Endothelial cell of umbilical vein (primary cell): ENCODE results near the gene HIVEP3. TPM values are rescaled to one million over a fixed set of nuclear protein-coding genes. Genes with fewer than 3 reads are reported as not detected.

Source experiments
- BruUV-seq: library from RNA; stranded (reverse); fragments of 400-500 nt; replicated peaks from 2 replicates; lab custom pipeline; 2021; lab: Mats Ljungman, UMichigan
- CTCF ChIA-PET: fragments of 300-600, 350-600 bp; sonication (Branson Sonifier 250); formaldehyde crosslinking; loops from one replicate; lab custom pipeline; 2021; ENCODE audit warnings: antibody characterized with exemption, inconsistent platforms; lab: Charles Lee
- POLR2A ChIA-PET: fragments of 300-600, 350-600 bp; sonication (Branson Sonifier 250); formaldehyde crosslinking; loops from one replicate; lab custom pipeline; 2021; ENCODE audit warnings: antibody characterized with exemption, inconsistent platforms; lab: Charles Lee
- DNase-seq: peaks from one replicate; pipeline ENCODE4 v3.0.0-alpha.2; 2011; ENCODE audit warnings: low read depth, low spot score
- FAIRE-seq: peaks from 2 replicates; lab custom pipeline; 2011; peaks lifted over from hg19 to GRCh38; lab: Jason Lieb, UNC
- H2AFZ ChIP-seq: 2 replicates; pipeline ENCODE4 v1.6.0; 2012; ENCODE audit warnings: low read depth, low read length, control low read depth, inconsistent platforms
- H3K27ac ChIP-seq: 2 replicates; pipeline ENCODE4 v1.5.1; 2011; ENCODE audit warnings: low read depth, mild to moderate bottlenecking, control low read depth, low read length, moderate library complexity; ENCODE audit not compliant: insufficient read depth
- H3K27me3 ChIP-seq, 2 experiments: 2 replicates each; pipeline versions ENCODE4 v1.6.0 to v1.6.1; 2011; ENCODE audit warnings: low read length in 2 of 2, mixed read lengths in 1 of 2; ENCODE audit not compliant: control insufficient read depth in 2 of 2, insufficient read depth in 2 of 2
- H3K36me3 ChIP-seq, 2 experiments: 2 replicates in 1 of 2; 3 replicates in 1 of 2; pipeline ENCODE4 v1.5.1; 2011; ENCODE audit warnings: low read length in 2 of 2, mild to moderate bottlenecking in 1 of 2, moderate library complexity in 1 of 2; ENCODE audit not compliant: control insufficient read depth in 2 of 2, insufficient read depth in 2 of 2; ENCODE audit errors: extremely low read depth in 1 of 2
- H3K4me1 ChIP-seq: 3 replicates; pipeline ENCODE4 v1.5.1; 2011; ENCODE audit warnings: mild to moderate bottlenecking, low read length; ENCODE audit not compliant: control insufficient read depth, insufficient read depth; ENCODE audit errors: extremely low read depth
- H3K4me2 ChIP-seq: 2 replicates; pipeline ENCODE4 v1.6.1; 2011; ENCODE audit warnings: low read length, control low read depth, mixed read lengths; ENCODE audit not compliant: insufficient read depth
- H3K4me3 ChIP-seq, 3 experiments: fragments of 200-600 bp in 1 of 3; sonication (generic), shearing (Covaris generic) in 1 of 3; replicated peaks in 1 of 3; 2 replicates each; pipeline ENCODE4 v1.5.1; 2011 to 2016; ENCODE audit warnings: control low read depth in 3 of 3, low read length in 3 of 3, mild to moderate bottlenecking in 2 of 3, inconsistent platforms in 1 of 3, low read depth in 1 of 3, moderate library complexity in 1 of 3; ENCODE audit not compliant: insufficient read depth in 1 of 3
- H3K79me2 ChIP-seq: 2 replicates; pipeline ENCODE4 v1.6.0; 2012; ENCODE audit warnings: low read length, inconsistent platforms; ENCODE audit not compliant: control insufficient read depth, insufficient read depth
- H3K9ac ChIP-seq: replicated peaks from 2 replicates; pipeline ENCODE3; 2011; ENCODE audit warnings: low read length, control low read depth; ENCODE audit not compliant: insufficient read depth; ENCODE audit errors: extremely low read depth
- H3K9me1 ChIP-seq: replicated peaks from 3 replicates; pipeline ENCODE4 v1.6.0; 2011; ENCODE audit warnings: mild to moderate bottlenecking, low read length; ENCODE audit not compliant: control insufficient read depth, insufficient read depth; ENCODE audit errors: extremely low read depth
- H3K9me3 ChIP-seq: replicated peaks from 2 replicates; pipeline ENCODE4 v1.5.1; 2012; ENCODE audit warnings: low read length, inconsistent platforms; ENCODE audit not compliant: control insufficient read depth, insufficient read depth
- H4K20me1 ChIP-seq: replicated peaks from 2 replicates; pipeline ENCODE3; 2011; ENCODE audit warnings: mild to moderate bottlenecking, low read length; ENCODE audit not compliant: control insufficient read depth, insufficient read depth; ENCODE audit errors: extremely low read depth
- CTCF ChIP-seq, 2 donors: IDR thresholded peaks; 1 replicate in 1 of 2; 2 replicates in 1 of 2; pipeline ENCODE4 v1.5.1; 2011; ENCODE audit warnings: low read length in 2 of 2, mild to moderate bottlenecking in 2 of 2, moderate library complexity in 2 of 2, control low read depth in 1 of 2, inconsistent platforms in 1 of 2, low read depth in 1 of 2; ENCODE audit not compliant: insufficient read depth in 1 of 2; ENCODE audit errors: extremely low read depth in 1 of 2
- EZH2 ChIP-seq: IDR thresholded peaks from 2 replicates; pipeline ENCODE4 v1.6.1; 2012; ENCODE audit warnings: borderline replicate concordance, low read depth, mild to moderate bottlenecking, moderate library complexity, low read length, inconsistent platforms; ENCODE audit not compliant: severe bottlenecking
- FOS ChIP-seq: IDR thresholded peaks from 2 replicates; pipeline ENCODE4 v1.6.1; 2011; ENCODE audit warnings: mild to moderate bottlenecking, low read length, moderate library complexity, borderline replicate concordance; ENCODE audit not compliant: insufficient read depth
- GATA2 ChIP-seq: IDR thresholded peaks from 2 replicates; pipeline ENCODE4 v1.7.0; 2011; ENCODE audit warnings: low read depth, mild to moderate bottlenecking, moderate library complexity, mixed read lengths, low read length; ENCODE audit not compliant: insufficient read length, insufficient read depth
- JUN ChIP-seq: IDR thresholded peaks from 2 replicates; pipeline ENCODE4 v1.6.1; 2011; ENCODE audit warnings: borderline replicate concordance, low read depth; ENCODE audit not compliant: insufficient read length, insufficient read depth
- MAX ChIP-seq: IDR thresholded peaks from 2 replicates; pipeline ENCODE4 v1.6.1; 2011; ENCODE audit not compliant: insufficient read depth, insufficient read length
- MYC ChIP-seq: IDR thresholded peaks from one replicate; pipeline ENCODE4 v1.6.1; 2011; ENCODE audit warnings: mild to moderate bottlenecking, low read depth, low read length
- POLR2A ChIP-seq: IDR thresholded peaks from 2 replicates; pipeline ENCODE4 v1.6.1; 2012; ENCODE audit warnings: low read depth, mild to moderate bottlenecking, control low read depth, low read length
- POLR2AphosphoS5 ChIP-seq: IDR thresholded peaks from 2 replicates; pipeline ENCODE4 v1.6.1; 2012; ENCODE audit warnings: low read depth, mild to moderate bottlenecking, control low read depth, low read length, moderate library complexity; ENCODE audit not compliant: insufficient read depth
- dilution Hi-C: fragments of 300-500 bp; cut with MboI; formaldehyde crosslinking; loops from one replicate; pipeline ENCODE4 v1.15.0; 2019; ENCODE audit warnings: low sequenced_read_pairs; ENCODE audit not compliant: extremely low pct_ligation_motif_present
- intact Hi-C: fragments of 100-400 bp; cut with micrococcal nuclease; formaldehyde crosslinking; loops from one replicate; pipeline ENCODE4 v1.10.0; 2022
- polyA plus RNA-seq, 4 experiments: library from polyadenylated mRNA; depleted of rRNA in 3 of 4; stranded (reverse) in 3 of 4; unstranded in 1 of 4; fragments of >200 nt; gene quantifications; 2 replicates each; pipeline versions ENCODE4 v1.2.1 to v1.2.3, GENCODE V29; 2011 to 2012; ENCODE audit warnings: missing spikeins in 1 of 4
- total RNA-seq: library from RNA; stranded (reverse); gene quantifications from 2 replicates; pipeline ENCODE4 v1.2.3, GENCODE V29; 2021

Gene HIVEP3
- total and polyA plus RNA-seq, 2 donors (not counting 3 experiments of a cell fraction or from before 2014, with no cell fraction given) = 3.4 to 4.0 TPM

GRCh38 chr1:41498391-41498790 lies 420.3 kb downstream of the HIVEP3 start:
- Histone ChIP-seq H3K79me2 (no peaks in the 10 kb centered on the region), H3K4me3 (no peak overlapping the region), H4K20me1 (no peaks in the 10 kb centered on the region), H3K9ac (no peak overlapping the region), H3K4me2 (no peak overlapping the region), H3K36me3 (no peaks in the 10 kb centered on the region), H3K4me1 (peaks cover 17% of the 10 kb centered on the region), H3K27me3 (no peaks in the 10 kb centered on the region), H3K9me1 (no peaks in the 10 kb centered on the region), H2AFZ (no peak overlapping the region), H3K27ac (no peak overlapping the region), H3K9me3 (no peaks in the 10 kb centered on the region)
- TF ChIP-seq FOS (no peak), EZH2 (no peak), GATA2 (no peak), MYC (no peak), CTCF (IDR thresholded peaks at IDR 0.05; ENCODE audit: extremely low read depth in 1 of 2, insufficient read depth in 1 of 2, low read depth in 1 of 2, low read length in 2 of 2) (no peak), POLR2A (no peak), JUN (no peak), MAX (no peak), POLR2AphosphoS5 (no peak)
- no TSS peak for BruUV-seq
- POLR2A ChIA-PET = no interaction called here
- intact Hi-C loops (no loop called here), dilution Hi-C loops (no loop called here)
- no peak for DNase-seq
- CTCF ChIA-PET = interaction anchor here (1.4 to 3.2 kb wide), 4 partner anchors 15 to 65 kb away, joined by 4 to 13 read pairs (median 5); no protein-coding TSS in a partner anchor
- FAIRE-seq = no peak
